GM19035 (cell line): ENCODE measurements around the gene MEAF6.

Source experiments
- ATAC-seq: cut with Tn5 transposase; IDR thresholded peaks from one replicate; pipeline ENCODE4 v1.9.1; 2021; ENCODE audit not compliant: unreplicated experiment

Gene MEAF6

DNA sequence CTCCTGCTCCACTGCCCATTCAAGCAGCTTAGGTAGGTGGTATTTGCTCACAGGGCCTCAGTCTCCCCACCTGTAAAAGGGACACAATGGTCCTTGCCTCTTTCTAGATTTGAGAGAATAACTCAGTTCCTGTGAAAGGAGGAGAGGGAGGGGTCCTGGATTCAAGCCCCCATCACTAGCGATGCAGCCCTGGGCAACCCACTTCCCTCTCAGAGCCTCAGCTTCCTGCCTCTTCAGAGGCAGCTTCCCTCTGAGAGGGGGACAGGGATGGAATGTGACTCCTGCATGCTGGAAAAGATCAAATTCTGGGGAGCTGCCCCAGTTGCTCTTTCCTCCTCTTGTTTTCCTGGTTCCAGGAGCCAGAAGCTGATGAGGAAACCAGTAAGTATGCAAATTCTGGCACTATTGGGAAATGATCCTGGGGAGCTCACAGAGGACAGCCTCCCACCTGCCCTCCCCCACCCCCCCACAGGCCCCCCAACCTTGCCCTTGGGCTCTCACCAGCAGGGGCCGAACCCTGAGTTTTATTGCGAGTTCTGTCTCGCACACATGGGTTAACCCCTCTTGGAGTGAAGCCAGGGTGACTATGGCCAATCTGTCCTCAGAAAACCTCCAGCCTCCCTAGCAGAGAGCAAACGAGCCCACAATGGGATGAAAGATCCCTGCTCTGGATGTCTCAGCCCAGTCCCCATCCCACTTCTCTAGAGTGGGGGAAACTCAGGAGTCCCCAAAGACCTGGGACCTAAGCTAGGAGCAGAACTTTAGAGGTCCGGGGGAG lies 28.5 kb downstream of the MEAF6 start:
- no peak for ATAC-seq

DNA sequence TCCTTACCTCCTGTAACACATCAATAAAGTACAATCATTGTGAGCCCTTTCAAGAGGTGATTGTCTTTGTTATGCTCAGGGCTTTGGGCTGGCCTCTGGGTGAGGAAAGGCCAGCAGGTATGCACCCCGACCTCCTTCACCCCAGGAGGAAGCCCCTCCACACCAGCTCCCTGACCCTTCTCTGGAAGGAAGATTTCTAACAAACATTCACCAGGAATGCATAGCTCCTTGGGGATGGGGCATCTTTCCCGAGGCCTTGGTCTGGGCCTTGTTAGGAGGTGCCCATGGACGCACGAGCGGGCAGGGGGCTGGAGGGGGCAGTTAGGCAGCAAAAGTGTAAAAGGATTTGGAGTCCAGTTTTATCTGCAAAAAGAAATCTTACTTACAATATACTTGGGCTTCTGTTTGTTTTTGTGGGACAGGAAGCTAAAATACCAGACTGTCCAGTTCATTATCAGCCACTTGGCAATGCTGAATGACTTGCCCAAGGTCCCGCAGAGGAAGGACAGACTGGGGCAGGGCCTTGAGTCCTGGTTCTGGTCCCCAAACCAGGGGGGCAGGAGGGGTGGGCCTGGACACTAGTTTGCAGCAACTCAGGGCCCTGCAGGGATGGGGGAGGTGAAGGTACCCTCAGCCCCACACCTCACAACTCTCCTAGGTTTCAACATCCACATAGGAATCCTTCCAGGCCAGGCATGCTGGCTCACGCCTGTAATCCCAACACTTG lies 30.1 kb downstream of the MEAF6 start:
- no peak for ATAC-seq

DNA sequence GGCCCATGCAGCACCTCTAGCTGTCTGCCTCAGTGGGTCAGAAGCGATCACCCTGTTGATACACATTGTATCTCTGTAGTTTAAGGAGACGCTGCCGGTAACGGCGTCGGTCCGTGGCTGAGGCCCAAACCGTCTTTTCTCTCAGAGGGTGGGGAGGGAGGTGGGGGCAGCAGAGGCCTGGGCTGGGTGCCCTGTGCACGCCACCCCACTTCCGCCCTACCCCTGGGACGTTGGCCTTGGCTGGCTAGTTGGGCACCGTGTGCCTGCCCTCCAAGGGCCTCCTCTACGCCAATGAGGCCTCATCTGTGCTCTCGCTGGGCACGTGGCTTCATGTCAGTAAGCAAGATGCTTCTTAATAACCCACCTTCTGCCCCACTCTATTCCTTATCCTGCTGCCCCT lies 30.8 kb downstream of the MEAF6 start:
- no peak for ATAC-seq

DNA sequence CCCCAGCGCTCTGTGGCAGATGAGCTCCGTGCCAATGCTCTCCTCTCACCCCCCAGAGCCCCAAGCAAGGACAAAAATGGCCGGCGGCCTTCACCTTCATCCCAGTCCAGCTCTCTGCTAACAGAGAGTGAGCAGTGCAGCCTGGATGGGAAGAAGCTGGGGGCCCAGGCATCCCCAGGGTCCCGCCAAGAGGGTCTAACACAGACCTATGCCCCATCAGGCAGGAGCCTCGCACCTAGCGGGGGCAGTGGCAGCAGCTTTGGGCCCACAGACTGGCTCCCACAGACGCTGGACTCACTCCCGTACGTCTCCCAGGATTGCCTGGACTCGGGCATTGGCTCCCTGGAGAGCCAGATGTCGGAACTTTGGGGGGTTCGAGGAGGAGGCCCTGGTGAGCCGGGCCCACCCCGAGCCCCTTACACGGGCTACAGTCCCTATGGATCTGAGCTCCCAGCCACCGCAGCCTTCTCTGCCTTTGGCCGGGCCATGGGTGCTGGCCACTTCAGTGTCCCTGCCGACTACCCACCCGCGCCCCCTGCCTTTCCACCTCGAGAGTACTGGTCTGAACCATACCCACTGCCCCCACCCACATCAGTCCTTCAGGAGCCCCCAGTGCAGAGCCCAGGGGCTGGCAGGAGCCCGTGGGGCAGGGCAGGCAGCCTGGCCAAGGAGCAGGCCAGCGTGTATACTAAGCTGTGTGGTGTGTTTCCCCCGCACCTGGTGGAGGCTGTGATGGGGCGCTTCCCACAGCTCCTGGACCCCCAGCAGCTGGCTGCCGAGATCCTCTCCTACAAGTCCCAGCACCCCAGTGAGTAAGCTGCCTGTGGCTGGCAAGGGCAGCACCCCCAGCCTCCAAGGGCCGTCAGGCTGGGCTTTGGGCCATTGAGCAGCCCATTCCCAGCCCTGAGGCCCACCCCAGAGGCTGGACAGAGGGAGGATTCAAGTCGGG lies 31.5 kb downstream of the MEAF6 start:
- no peak for ATAC-seq

DNA sequence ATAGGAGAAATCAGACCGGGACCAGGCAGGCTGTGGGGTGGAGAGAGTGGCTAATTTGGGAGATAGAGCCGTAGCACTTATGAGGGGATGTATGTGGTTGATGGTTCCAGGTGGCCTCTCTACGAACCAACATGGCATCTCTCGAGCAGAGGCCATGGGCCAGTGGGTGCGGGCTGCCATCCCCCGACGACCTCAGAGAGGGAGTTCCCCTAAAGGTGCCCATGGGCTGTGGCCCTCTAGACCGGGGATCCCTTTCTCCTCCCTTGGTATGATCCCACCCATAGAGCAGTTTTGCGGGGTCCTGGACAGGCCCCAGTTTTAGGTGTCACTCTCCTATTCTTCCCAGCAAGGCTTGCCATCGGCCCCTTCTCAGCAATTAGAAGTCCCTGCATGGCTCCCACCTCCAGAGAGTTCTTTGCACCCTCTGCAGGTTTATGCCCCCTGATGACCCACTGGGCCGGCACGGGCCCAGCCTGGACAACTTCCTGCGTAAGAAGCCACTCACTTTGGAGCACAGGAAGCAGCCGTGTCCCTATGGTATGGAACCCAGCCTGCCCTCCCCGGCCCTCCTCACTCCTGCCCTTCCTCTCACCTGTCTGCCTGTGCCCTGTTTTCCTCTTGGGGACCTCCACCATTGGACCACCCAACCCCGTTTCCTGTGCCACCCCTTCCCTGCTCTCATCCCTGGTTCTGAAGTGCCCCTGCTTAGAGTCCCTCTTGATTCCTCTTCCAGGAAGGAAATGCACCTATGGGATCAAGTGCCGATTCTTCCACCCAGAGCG lies 32.4 kb downstream of the MEAF6 start:
- no peak for ATAC-seq

DNA sequence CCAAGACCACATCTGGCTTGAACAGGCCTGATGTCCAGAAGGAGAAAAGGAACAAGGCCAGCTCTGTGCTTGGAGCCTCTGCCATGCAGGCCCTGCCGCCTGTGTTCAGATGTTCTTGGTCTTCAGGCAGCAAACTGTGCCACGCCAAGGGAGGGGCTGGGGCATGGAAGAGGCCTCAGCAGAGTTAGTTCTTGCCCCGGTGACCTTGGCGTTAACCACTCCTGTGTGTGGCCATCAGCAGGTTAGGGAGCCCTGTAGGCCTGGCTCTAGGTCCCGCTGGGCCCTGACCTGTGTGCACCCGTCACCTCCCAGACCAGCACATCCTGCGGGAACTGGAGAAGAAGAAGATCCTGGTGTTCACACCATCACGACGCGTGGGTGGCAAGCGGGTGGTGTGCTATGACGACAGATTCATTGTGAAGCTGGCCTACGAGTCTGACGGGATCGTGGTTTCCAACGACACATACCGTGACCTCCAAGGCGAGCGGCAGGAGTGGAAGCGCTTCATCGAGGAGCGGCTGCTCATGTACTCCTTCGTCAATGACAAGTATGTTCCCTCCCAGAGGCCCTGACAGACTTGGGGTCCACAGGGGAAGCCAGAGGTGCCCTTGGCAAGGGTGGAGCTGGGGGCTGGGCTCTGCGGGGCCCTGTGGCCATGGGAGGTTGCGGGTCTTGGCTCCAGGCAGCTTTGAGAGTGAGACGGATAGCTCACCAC lies 33.1 kb downstream of the MEAF6 start:
- ATAC-seq, result no peak

DNA sequence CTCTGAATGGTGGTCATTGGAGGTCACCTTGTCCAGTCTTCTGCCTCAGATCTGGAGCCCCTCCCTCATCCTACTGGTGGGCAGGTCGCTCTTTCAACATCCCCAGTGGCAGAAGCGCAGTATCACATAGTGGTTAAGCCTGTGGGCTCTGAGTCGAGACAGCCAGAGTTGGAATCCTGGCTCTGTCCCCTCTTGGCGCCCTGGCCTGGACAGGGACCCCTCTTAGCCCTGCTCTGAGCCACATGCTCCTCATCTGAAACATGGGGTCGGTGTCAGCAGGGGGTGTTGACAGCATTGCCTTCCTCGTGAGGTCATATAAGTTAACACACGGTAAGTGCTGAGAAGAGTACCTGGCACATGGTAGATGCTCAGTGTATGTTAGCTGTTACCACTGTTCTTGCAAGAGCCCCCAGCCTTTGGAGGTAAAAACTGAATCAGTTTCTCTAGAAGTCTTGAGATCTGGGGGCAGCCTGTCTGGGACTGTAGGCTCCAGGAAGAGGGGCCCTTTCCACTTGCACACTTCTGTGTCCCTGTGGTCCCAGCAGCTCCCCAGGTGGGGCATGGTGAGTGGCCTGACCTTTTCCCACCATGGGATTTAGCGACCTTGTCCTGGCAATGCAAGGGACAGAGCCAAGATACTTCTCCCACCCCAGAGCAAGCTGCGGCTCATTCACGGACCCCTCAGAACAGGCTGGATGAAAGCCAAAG lies 33.8 kb downstream of the MEAF6 start:
- no peak for ATAC-seq

DNA sequence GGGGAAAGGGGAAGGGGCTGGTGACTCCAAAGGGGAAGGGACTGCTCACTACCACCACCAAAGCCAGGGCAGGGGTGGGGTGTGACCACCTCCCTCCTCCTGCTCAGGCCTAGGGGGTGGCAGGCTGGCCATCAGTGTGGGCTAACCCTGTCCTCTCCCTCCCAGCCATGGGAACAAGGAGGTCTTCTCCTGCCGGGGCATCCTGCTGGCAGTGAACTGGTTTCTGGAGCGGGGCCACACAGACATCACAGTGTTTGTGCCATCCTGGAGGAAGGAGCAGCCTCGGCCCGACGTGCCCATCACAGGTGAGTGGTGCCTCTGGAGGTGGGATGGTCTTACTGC lies 34.5 kb downstream of the MEAF6 start:
- ATAC-seq, result no peak

DNA sequence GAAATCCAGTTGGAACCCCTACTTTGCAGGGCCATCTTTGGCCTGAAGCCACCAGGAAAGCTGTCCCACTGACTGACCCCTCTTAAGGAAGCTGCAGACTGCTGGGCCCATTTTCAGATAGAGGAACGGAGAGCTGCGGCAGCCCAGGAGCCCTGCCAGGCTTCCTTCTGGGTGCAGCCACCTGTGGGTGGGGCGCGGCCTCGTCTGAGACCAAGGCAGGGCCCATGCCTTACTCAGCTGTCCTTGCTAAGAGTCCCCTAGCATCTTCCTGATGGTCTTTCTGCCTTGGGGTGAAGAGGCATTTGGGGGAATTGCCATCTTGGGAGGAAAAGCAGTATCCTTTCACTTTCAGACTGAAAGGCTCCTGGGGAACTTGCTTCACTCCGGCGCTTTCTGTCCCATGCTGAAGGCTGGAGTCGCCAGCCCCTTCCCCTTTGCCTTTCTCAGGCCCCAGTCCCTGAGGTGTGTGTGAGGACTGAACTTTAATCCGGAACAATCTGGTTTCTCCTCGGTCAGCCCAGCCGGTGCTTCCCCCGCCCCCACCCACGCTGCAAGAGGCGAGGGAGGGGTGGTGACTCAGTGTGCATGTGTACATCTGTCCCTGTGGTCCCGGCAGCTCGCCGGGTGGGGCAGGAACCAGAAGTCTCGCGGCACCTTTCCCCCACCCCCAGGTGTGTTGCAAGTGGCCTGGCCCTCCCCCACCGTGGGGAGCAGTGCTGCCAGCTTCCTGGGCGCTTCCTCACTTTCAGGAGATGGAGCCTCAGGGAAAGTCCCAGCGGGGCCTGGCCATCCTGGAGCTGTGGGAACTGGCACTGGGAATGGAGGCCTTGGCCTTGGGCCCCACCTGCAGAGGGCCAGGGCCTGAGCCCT lies 35.1 kb downstream of the MEAF6 start:
- peak; percentile 26 for ATAC-seq

DNA sequence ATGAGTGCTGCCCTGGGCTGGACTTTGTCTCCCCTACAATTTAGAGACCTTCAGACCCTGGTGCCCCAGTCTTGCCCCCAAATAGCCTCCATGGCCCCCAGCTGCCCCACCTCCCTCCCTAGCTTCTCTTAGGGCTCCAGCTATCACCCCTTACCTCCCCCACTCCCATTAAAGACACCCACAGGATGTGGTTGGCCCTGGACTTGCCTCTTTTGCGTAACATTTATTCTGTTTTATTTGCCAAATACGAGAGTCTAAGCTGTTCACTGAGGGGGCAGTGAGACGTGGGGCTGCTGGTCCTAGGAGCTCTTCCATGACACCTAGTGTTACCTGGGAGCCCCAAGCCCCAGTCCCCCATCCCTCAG lies 35.7 kb downstream of the MEAF6 start:
- ATAC-seq, result no peak

DNA sequence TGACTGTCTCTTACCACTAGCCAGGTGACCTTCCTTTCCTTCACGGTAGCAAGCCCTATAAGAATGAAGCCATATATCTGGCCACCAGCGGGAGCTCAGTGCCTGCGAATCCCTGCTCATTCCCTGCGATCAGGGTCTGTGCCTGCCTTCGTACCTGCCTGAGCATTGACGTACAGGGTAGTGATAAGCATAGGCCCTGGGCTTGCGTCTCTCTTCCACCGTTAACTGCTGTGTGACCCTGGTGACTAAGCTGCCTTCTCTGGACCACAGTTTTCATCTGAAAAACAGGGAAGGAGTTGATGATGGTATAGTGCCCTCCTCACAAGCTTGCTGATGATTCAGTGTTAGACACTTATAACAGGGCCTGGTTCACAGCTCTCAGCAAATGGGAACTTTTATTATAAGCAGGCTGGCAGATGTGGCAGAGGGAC lies 36.1 kb downstream of the MEAF6 start:
- no peak for ATAC-seq

DNA sequence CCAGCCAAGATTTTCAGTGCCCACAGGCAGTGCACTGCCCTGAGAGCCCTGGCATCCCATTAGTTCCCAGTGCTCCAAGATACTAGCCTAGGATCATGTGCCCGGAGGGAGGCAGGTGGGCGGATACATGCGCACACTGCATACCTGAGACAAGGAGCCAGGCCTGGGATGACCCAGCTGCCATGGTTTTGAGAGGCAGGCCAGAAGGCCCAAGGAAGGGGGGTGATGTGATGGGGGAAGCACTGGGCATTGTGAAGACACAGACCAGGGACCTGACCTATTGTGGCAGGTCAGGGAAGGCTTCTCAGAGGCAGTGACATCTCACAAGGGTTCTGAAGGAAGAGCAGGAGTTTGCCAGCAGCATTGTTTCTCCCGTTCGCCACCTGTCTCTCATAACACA lies 36.6 kb downstream of the MEAF6 start:
- no peak for ATAC-seq

DNA sequence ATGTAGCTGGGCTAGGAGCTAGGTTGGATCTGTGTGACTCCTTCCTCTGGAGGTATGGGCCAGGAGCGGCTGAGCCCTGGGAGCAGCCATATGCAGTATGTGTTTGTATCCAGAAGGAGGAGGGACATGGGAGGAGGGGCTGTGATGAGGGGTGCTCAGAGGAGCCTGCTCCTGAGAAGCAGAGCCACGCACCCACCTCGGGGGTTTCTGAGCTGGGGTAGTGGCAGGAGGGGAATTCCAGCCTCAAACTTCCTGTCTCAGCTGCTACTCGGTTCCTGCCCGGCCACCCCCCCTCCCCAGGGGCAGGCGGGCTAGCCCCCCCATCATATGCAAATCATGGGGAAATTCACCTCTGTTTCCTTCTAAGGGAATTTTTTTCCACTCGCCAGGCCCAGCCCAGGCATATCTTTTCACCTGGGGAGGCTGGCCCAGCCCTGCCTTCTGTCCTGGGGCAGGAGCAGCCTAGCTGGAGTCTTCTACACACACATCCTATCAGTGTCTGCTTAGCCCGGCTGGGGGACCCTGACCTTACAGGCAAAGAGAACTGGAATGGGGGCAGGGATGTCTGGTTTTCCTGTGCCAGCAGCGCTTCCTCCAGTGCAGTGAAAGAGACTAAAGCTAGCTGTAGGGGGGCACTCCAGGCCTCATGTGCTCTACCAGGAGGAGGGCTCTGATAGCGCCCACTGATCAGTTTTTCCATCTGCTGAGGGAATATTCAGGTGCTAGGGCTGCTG lies 37.2 kb downstream of the MEAF6 start:
- ATAC-seq, result peak; percentile 37

DNA sequence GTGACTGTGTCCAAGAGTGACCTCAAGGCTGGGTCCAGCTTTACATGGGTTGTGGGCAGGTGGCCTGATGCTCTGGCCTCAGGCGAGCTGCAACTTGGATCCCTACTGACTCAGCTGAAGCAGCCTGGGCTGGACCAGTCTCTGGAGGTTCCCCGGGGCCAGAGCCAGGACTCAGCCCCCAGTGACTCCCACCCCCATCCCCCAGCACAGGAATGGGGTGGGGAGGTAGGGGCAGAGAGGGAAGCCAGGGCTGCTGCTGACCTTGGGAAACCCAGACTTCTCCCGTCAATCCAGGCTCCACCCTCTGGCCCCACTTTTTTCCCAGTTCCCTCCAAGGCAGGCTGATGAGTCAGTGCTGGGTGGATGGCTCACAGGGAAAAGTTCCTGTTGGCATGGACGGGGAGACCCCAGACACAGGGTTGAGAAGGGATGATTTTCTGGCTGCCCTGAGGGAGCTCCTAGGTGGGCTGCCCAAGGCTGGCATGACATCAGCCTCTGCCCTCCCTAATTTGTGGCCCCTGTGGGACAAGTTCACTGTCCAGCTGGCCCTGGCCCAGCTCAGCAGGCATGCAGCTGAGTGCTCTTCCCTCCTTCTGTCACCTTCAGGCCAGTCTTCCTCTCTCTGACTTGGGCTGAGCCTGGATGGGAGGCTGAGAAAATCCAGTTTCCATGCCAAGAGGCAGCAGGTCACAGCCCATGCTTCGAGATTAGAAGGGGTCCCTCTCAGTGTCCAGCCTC lies 37.9 kb downstream of the MEAF6 start:
- ATAC-seq, result no peak

DNA sequence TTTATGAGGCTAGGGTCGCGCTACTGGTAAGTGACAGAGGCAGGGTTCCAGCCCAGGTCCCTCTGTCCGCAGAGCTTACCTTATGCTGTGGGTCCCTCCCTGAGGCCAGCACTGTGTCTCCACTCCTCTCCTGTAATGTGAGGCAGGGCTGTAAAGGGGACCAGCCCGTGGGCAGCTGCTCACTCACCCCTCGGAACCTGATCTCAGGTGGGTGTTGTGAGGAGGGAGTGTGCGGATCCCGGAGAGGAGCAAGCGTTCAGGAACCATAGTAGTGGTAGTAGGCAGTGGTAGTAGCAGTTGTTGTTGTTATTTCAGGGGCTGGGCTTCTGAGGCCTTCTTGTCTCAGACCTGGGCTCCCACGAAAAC lies 38.5 kb downstream of the MEAF6 start:
- no peak for ATAC-seq

DNA sequence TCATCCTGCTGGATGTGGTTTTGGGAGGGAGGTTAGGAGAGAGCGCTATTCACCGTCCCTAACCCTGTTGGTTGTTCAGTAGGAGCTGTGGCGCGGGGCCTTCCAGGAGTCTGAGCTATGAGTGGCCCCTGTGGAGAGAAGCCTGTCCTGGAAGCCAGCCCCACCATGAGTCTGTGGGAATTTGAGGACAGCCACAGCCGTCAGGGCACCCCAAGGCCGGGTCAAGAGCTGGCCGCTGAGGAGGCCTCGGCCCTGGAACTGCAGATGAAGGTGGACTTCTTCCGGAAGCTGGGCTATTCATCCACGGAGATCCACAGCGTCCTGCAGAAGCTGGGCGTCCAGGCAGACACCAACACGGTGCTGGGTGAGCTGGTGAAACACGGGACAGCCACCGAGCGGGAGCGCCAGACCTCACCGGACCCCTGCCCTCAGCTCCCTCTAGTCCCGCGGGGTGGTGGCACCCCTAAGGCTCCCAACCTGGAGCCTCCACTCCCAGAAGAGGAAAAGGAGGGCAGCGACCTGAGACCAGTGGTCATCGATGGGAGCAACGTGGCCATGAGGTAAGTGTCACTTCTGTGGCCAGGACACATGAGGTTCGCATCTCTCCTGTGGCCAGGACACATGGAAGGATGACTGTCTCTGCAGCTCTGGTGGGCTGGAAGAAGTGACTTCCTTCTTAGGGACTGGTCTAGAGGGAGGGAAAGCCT lies 39.0 kb downstream of the MEAF6 start:
- ATAC-seq, result no peak
